NCI-H1105 treated with DMSO at 0.1 percent for 48 hours (cell line): ENCODE results near the gene HTR4.
"Not testable (repeated sequence)": the region's sequence is repeated elsewhere in the genome, so short reads cannot be mapped to it uniquely, and the experiment has no call there.

Experiments used
- DNase-seq: peaks from one replicate; lab custom pipeline; 2025; lab: John Stamatoyannopoulos, UW

Gene HTR4, protein sequence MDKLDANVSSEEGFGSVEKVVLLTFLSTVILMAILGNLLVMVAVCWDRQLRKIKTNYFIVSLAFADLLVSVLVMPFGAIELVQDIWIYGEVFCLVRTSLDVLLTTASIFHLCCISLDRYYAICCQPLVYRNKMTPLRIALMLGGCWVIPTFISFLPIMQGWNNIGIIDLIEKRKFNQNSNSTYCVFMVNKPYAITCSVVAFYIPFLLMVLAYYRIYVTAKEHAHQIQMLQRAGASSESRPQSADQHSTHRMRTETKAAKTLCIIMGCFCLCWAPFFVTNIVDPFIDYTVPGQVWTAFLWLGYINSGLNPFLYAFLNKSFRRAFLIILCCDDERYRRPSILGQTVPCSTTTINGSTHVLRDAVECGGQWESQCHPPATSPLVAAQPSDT

DNA sequence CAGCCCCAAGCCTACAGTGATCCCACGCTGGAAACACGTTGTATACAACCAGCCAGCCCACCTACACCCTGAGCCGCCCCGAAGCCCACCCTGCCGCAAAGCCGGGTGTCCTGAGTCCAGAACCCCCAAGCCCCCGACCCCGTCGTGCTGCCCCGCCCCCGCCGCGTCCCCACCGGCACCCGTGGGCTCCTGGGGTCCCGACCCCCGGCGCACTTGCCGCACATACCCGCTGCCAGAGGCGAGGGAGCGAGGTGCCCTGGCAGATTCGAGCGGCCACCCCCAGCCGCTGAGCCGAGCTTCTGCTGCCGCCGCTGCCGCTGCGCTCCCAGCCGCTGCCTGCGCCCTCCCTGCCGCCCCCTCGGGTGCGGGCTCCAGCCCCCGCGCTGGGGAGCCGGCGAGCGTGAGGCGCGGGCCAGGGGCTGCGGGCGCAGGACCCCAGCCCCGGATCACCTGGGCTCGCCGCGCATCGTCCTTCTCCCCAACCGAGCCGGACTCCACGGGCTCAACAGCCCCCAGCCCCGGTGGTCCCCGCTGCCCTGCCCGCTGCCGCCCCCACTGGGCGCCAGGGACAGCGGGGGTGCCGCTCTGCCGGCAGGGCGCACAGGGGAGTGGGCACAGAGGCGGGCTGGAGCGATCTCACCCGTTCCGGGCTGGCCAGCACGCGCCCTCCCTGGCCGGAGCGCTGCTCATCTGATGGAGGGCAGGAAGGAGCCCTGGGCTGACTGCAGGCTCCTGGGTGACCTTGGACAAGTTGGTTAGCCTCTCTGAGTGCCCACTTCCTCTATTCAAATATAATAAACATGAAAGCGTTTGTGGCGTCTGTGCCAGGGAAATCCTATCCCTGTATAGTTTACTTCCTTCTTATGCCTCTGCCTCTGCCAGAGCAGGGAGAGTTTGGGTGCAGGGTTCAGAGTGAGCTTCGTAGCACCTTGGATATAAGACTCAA lies at the start of gene HTR4:
Gene HTR4, minus strand, starts transcription at position 692 of the 946 bp plus-strand sequence. CDS start 17,513 bp downstream, outside the sequence.
- peak; percentile 1 for DNase-seq

DNA sequence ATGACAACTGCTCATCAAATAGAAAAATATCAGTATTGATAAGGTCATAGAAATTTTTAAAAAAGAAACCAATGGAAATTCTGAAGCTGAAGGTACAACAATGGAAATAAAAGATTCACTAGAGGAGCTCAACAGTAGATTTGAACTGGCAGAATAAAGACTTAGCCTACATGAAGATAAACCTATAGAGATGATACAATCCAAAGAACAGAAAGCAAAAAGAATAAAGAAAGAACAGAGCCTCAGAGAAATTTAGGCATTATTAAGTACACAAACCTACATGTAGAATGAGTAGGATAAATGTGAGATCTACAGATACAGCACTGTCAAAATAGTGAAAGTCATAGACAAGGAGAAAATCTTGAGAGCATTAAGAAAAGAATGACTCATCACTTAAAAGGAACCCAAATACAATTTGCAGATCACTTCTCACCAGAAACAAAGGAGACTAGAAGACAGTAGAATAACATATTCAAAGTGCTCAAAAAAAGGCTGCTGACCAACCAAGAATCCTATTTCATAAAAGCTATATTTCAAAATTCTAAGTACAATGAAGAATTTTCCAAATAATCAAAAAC lies 47.8 kb upstream of the HTR4 start:
- no peak for DNase-seq

DNA sequence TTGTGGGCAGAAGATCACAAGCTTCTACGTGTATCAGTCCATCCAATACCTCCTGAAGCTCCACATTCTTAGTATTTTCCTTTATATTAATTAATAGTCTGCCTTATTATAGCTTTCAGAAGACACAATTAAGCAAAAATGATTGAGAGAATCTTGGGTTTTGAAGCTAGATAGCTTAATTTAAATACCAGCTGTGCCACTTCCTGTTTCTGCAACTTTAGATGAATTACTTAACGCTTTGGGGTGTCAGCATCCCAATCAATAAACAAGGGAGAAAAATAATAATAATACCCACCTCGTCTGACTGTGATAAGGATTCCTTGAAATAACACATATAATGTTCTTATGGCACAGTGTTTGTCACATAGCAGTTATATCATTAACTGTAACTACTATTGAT lies 44.7 kb upstream of the HTR4 start:
- DNase-seq = no peak

DNA sequence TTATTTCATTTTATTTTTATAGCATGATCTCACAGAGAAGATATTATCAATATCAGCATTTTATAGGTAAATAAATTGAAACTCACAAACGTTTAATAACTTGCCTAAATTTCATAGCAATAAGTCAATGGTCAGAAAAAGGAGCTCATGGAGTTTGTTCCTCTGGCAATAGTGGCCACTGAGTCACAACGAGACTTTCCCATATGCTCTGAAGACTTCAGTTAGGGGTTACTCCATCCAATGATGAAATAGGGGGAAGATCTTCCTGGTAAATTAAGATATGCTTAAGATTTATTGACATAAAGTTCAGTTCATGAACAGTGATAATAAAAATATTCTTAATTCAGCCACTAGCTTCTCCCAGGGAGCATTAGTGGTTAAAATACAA lies 43.5 kb upstream of the HTR4 start:
- no peak for DNase-seq

DNA sequence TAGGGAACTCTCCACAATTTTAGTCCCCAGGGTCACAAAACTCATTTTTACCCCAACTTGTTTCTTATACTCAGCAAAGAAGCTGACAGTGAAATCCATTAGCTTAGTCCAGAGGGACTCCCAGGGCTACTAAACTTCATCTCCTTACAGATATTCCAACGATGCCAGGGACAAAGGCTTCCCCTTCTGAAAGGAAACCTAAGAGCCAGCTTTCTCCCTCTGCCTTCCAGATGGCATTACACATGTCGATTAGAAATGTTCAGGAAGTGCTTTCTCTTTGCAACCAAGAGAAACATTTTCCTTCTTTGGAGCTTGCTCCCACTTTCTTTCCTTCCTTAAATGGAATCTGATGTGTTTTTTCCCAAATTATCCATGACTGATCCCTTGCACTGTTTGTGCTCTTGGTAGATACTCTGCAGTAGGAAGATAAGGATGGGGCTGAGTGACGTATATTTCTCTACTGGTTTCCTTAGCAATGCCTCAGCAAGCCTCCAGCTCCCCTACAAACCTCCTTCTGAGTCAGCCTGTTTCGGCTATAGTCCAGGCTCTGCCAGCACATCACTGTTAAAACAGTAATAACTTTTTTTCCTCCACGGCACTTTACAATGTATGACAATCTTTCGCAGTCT lies 43.0 kb upstream of the HTR4 start:
- DNase-seq = no peak

DNA sequence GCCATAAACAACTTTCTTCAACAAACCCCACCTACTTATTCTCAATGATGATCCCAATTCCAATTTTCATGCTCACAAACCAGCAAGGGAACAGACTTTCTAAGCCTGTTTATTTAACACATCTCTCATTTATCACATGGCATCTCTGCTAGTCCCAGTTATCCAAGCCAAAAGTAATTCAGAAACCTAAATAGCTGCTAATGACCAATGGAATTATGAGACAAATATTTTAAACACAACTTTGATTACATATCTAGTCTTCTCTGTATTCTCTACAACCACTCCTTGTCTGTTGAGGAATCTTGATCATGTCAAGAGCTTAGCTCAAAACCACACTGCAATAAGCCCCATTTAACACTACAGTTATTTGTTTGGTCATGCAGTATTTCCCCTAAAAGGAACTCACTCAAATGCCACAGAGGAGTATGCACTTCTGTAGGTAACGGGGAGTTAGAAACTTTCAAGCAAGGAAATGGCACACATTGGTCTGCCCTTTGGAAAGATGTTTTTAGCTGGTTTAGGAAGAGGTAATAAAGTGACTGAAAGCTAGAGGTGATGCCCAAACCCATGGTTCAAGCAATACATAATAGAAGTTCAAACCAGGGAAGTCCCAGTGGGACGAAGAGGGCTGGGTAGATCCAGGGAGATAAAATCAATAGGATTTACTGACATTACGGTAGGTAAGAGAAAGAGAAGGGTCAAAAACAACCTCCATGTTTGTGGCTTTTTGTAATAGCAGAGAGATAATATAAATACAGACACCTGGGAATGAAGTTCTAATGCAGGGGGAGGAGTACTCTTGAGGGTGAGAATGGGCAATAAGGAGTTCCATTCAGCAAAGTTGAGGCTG lies 42.1 kb upstream of the HTR4 start:
- DNase-seq = no peak

DNA sequence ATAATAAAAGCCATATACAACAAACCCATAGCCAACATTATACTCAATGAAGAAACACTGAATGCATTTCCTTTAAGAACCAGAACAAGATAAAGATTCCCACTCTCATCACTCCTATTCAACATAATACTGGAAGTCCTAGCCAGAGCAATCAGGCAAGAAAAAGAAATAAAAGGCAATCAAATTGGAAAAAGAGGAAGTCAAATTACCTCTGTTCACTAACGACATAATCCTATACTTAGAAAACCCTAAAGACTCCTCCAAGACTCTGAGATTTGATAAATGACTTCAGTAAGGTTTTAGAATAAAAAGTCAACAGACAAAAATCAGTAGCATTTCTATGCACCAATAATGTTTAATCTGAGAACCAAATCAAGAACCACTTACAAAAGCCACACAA lies 36.6 kb upstream of the HTR4 start:
- DNase-seq = no peak

DNA sequence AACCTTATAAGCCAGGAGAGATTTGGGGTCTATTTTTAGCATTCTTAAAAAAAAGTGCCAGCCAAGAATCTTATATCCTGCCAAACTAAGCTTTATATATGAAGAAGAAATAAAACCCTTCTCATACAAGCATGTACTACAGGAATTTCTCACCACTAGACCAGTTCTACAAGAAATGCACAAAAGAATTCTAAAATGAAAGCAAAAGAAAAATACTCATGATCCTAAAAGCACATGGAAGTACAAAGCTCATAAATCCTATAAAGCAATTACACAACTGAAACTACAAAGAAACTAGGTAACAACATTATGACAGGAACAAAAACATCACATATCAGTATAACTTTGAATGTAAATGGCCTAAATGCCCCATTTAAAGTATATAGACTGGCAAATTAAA lies 34.5 kb upstream of the HTR4 start:
- no peak for DNase-seq

DNA sequence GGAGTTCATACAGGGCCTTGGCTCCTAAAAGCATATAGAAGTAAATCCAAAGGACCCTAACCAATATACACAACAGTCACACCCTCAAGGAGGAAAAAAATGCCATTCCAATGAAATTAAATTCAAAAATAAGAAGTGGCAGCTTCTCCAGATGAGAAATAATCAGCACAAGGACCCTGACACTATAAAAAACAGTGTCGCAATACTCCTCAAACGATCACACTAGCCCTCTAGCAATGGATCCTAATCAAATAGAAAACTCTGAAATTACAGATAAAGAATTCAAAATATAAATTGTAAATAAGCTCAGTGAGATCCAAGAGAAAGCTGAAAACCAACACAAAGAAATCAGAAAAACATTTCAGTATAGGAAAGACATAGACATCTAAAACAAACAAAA lies 33.5 kb upstream of the HTR4 start:
- DNase-seq = no peak

DNA sequence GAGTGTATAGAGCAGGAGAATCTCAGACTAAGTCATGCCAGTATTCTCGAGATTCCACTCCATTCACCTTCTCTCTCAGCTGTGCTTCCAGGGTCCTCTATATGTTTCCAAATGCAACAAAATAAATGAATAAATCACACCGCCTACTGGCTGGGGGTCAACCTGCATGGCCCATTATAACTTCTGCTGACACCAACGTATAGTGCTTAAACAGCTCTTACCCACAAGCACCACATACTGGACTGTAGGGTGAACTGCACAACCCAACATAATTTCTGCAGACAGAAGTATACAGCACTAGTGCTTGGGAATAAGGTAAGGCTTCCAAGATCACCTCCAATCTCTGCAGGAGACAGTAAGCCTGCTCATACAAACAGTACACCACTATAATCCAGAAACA lies 33.1 kb upstream of the HTR4 start:
- DNase-seq = no peak

DNA sequence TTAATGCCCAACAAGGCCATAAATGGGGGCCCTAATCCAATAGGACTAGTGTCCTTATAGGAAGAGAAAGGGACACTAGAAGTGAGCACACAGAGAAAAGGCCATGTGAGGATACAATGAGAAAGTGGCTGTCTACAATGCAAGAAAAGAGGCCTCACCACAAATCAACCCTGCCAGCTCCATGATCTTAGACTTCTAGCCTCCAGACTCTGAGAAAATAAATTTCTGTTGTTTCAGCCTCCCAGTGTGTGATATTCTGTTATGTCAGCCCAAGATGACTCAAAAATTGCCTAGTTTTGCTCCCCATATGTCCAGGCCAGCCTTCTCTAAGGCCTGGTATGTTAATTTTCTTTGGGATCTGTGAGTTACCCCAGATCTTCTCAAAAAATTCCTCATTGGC lies 32.3 kb upstream of the HTR4 start:
- DNase-seq = no peak

DNA sequence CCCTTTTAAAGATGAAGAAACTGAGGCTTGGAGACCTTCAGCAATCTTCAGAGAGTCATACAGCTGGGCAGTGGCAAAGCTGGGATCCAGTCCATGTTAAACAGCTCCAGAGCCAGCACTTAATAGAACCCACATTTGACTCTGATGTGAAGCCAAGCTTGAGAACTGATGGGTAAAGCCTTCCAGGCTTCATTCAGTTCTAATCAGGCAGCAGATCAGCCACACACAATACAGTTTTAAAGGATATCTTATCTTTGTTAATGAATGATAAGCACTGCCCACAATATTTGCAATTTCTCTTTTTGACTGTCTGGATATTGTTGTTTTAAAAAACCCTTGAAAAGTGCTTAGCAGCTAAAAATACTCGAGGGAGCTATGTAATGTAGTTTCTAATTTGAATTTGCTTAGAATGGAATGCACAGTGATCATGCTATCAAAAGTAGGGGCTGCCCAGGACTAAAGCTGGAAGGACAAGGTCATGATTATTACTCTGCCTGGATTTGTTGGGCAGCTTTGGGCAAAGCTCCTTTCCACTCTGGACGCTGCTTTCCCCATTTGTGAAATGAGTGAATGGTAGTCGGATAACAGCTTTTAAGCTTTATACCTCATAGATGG lies 31.3 kb upstream of the HTR4 start:
- DNase-seq = no peak

DNA sequence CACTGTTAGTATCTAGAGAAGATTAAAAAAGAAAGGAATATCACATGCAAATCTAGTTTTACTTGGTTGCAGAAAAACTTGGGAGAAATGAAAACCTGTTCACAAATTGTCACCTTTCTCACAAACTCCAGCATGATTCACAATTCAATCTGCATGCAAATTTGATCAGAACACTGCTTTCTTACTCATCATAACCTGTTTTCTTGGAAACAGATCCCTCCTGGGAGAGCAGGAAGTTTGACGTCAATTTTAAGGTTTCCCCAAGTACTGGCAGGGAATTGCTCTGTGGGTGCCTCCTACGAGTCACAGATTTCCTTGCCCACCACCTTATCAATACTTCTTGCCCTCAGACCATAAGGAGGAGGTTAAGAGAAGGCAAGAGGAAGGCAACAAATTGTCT lies 30.2 kb upstream of the HTR4 start:
- DNase-seq = no peak

DNA sequence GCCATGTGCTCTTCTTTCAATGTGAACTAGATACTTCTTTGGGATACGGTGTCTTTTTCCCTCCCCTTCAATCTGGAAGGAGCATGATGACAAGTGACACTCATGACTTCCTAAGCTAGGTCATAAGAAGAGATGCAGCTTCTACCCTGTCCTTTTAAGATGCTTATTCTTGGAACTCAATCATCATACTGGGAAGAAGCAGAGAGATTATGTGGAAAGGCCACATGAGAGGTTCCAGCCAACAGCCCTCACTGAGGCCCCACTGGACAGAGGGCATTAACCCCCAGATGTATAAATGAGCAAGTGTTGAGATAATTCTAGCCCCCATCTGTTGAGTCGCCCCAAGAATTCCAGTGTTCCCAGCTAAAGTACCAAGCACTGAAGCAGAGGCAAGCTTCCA lies 29.3 kb upstream of the HTR4 start:
- DNase-seq = no peak

DNA sequence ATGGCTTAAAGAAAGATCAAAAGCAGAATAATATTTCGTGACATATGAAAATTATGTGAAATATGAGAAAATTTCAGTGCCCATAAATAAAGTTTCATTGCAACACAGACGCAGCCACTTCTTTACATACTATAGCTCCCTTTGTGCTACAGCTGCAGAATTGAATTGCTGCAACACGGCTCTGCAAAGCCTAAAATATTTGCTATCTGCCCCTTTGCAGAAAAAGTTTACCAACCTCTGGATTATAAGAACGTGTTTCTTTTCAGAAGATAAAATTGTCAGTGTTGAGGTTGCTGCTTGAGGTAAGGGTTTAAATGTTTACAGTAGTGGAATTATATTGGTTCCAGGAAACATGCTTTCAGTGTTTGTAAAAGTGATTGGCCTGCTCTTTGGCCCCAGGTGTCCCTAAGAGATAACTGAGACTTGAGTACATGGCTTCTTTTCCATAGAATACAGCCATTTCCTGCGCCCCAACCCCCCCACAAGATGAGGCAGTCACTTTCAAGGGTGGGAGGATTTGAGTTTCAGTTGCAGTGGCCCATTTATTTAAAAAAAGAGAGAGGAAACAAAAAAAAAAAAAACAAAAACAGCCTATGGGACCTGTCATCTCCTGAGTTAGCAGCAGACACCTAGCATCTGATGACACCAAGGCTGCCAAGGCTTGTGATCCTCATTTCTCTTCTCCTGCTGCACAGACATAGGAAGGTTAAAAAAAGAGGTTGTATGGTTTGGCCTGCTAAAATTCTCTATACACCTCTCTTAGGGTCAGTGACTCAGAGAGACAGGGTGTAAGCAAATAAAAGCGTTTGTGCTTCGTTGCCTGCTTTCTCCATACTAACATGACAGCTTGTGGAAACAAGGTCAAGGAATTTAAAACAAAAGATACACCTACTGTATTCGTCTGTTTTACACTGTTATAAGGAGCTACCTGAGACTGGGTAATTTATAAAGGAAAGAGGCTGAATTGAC lies 28.0 kb upstream of the HTR4 start:
- DNase-seq = no peak

DNA sequence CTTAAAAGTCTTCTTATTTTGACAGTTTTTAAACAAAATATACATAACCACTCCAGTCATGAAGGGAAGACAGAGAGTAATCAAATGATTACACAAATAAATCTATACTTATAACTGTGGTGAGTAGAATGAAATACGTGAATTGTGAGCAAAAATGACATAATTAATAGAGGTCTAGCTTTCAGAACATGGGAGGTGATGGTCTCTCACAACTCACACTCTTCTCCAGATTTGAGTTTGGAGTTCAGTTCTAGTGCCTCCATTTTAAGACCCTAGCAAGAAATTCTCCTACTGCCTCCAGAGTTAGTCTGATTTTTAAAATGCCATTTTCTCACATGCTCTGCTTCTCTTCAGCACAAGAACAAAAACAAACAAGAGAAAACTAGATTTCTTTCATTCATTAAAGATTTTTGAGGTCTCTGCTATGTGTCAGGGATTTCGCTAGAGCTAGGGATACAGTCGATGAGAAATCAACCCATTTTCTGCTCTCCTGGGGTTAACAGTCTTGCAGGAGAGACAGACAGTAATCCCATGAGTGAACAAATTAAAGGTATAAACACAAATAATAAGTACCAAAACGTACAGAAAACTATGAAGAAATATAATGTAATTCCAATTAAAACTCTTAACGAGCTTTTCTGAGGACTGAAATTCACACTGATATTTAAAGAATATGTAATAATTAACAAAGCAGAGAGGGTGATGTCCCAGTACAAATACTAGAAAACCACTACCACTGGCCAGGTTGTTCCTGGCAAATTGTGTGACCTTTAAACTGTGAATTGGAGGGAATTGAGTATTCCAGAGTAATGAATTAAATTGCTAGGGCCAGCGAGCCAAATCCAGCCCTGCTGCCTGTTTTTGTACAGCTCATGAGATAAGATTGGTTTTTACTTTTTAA lies 27.1 kb upstream of the HTR4 start:
- DNase-seq = no peak

DNA sequence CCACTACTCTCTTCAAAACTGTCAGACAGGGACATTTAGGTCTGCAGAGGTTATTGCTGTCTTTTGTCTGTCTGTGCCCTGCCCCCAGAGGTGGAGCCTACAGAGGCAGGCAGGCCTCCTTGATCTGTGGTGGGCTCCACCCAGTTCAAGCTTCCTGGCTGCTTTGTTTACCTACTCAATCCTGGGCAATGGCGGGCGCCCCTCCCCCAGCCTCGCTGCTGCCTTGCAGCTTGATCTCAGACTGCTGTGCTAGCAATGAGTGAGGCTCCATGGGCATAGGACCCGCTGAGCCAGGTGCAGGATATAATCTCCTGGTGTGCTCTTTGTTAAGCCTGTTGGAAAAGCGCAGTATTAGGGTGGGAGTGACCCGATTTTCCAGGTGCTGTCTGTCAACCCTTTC lies 19.4 kb upstream of the HTR4 start:
- DNase-seq = not testable (repeated sequence)

DNA sequence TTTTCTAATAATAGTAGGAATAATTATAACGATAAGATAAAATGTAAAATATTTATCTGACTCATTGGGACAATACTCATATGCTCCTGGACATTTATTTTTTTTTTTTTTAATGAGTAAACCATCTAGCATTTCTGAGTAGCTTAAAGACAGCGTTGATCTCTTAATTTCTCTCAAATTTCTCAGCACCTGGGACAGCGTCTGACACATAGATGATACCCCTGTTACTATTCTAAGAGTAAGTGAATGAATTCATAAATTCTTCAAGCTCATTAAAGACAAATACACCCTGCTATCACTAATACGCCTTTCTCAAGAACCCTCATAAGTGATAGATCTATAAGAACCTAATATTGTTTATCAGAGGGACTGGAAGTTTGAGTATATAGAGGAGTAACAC lies 12.0 kb upstream of the HTR4 start:
- no peak for DNase-seq

DNA sequence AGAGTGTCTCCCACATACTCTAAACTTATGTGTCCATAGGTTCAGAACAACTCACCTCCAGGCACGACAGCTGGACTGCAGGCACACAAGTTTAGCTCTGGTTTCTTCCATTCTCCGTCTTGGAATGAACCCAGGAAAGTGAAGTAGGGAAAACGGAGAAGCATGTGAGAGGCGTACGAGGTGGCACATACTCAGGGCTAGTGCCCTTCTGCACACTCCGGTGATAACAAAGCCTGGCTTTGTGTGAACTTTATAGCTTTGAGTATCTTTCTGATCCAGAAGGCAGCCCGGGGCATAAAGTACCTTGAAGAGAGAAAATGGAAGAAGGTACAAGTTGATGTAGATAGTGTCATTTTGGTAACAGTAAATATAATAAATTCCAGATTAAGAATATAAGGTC lies 11.1 kb upstream of the HTR4 start:
- DNase-seq = no peak
